Natural killer cell treated with Interleukin-12 subunit alpha and Interleukin-12 subunit beta and Interleukin-15 and Interleukin-18, amount 100 ng/mL, for 72 hours (primary cell): ENCODE data around the gene SPDYE4. TPM values are rescaled to one million over a fixed set of nuclear protein-coding genes. Genes with fewer than 3 reads are reported as not detected.

ENCODE experiments used
- ATAC-seq, 2 donors: fragments of 150-1000 bp; cut with Tn5 transposase in 1 of 2; sonication (Bioruptor Pico), chemical (Tn5 transposase) in 1 of 2; 2 replicates each; pipeline ENCODE4 v1.10.0; 2021
- DNase-seq: peaks from one replicate; pipeline ENCODE4 v3.0.0; 2022; ENCODE audit warnings: low spot score
- H3K27ac Mint-ChIP-seq, 2 donors: 1 replicate in 1 of 2; 2 replicates in 1 of 2; pipeline ENCODE4 v1.8.0; 2022; ENCODE audit warnings: mixed read lengths in 2 of 2, mild to moderate bottlenecking in 1 of 2, moderate library complexity in 1 of 2
- H3K27me3 Mint-ChIP-seq, 2 donors: 1 replicate in 1 of 2; 2 replicates in 1 of 2; pipeline ENCODE4 v1.8.0; 2022; ENCODE audit warnings: mixed read lengths in 2 of 2
- H3K36me3 Mint-ChIP-seq: one replicate; pipeline ENCODE4 v1.8.0; 2022; ENCODE audit warnings: mixed read lengths
- H3K4me1 Mint-ChIP-seq, 2 donors: 1 replicate in 1 of 2; 2 replicates in 1 of 2; pipeline ENCODE4 v1.8.0; 2022; ENCODE audit warnings: low read depth in 2 of 2, mixed read lengths in 2 of 2, mild to moderate bottlenecking in 1 of 2
- H3K4me3 Mint-ChIP-seq: one replicate; pipeline ENCODE4 v1.8.0; 2022; ENCODE audit warnings: mixed read lengths
- H3K9me3 Mint-ChIP-seq: 2 replicates; pipeline ENCODE4 v1.8.0; 2022; ENCODE audit warnings: mixed read lengths
- total RNA-seq, 2 donors: library from RNA; stranded (reverse); gene quantifications; one replicate each; pipeline ENCODE4 v1.2.3, GENCODE V29; 2022

Gene SPDYE4
- total RNA-seq, 2 donors from 2014 or later = not detected

- peaks cover 15 to 54% of the 10 kb centered on the region in 2 donors for H3K27me3 Mint-ChIP-seq
- DNase-seq = no peak
- H3K9me3 Mint-ChIP-seq = no peaks in the 10 kb centered on the region
- no peak overlapping the region for H3K4me3 Mint-ChIP-seq
- ATAC-seq = no peak
- no peak overlapping the region for H3K27ac Mint-ChIP-seq
- no peaks in the 10 kb centered on the region for H3K36me3 Mint-ChIP-seq
- no peaks in the 10 kb centered on the region for H3K4me1 Mint-ChIP-seq
Observed at GRCh38 chr17:8706431-8706830, 51.9 kb downstream of the SPDYE4 start.

GRCh38 chr17:8705427-8705826, 52.9 kb downstream of the SPDYE4 start:
- Mint-ChIP-seq H3K27me3 (peaks cover 16 to 51% of the 10 kb centered on the region in 2 donors), H3K4me3 (no peak overlapping the region), H3K4me1 (no peaks in the 10 kb centered on the region), H3K9me3 (no peaks in the 10 kb centered on the region), H3K27ac (no peak overlapping the region), H3K36me3 (no peaks in the 10 kb centered on the region)
- no peak for ATAC-seq
- DNase-seq = no peak

GRCh38 chr17:8703001-8703400, 55.3 kb downstream of the SPDYE4 start:
- no peak for DNase-seq
- H3K4me3 Mint-ChIP-seq = no peak overlapping the region
- H3K36me3 Mint-ChIP-seq = no peaks in the 10 kb centered on the region
- peaks cover 20 to 51% of the 10 kb centered on the region in 2 donors for H3K27me3 Mint-ChIP-seq
- H3K27ac Mint-ChIP-seq = no peak overlapping the region
- no peaks in the 10 kb centered on the region for H3K9me3 Mint-ChIP-seq
- no peak for ATAC-seq
- H3K4me1 Mint-ChIP-seq = peaks cover 0 to 2% of the 10 kb centered on the region in 2 donors

GRCh38 chr17:8701754-8702153, 56.6 kb downstream of the SPDYE4 start:
- Mint-ChIP-seq H3K4me3 (no peak overlapping the region), H3K9me3 (no peaks in the 10 kb centered on the region), H3K4me1 (peaks cover 0 to 2% of the 10 kb centered on the region in 2 donors), H3K27ac (no peak overlapping the region), H3K36me3 (no peaks in the 10 kb centered on the region), H3K27me3 (peaks cover 21 to 53% of the 10 kb centered on the region in 2 donors)
- ATAC-seq (no peak), DNase-seq (no peak)

- Mint-ChIP-seq H3K4me1 (peaks cover 0 to 2% of the 10 kb centered on the region in 2 donors), H3K36me3 (no peaks in the 10 kb centered on the region), H3K27ac (no peak overlapping the region), H3K27me3 (peaks cover 21 to 53% of the 10 kb centered on the region in 2 donors), H3K9me3 (no peaks in the 10 kb centered on the region), H3K4me3 (no peak overlapping the region)
- no peak for ATAC-seq
- DNase-seq = no peak
Observed at GRCh38 chr17:8701221-8701620, 57.1 kb downstream of the SPDYE4 start.

Other genes with a start within 250 kb of the SPDYE4 start
- gene MYH10, start 127.8 kb downstream of the SPDYE4 start, total RNA-seq = 1 to 10 TPM; 1.9 TPM
- gene CCDC42, start 13.7 kb downstream of the SPDYE4 start, total RNA-seq = not detected
- 1 to 10 TPM in 1 of 2 donors, under 1 TPM in 1; 0.12 to 1.5 TPM for gene MFSD6L, start 40.8 kb upstream of the SPDYE4 start, total RNA-seq
- 1 to 10 TPM in 1 of 2 donors, under 1 TPM in 1; 0.81 to 6.2 TPM for gene PIK3R6, start 109.1 kb upstream of the SPDYE4 start, total RNA-seq
- 100 to 1,000 TPM; 112 to 119 TPM for gene PIK3R5, start 207.2 kb upstream of the SPDYE4 start, total RNA-seq